OCI-LY1 (cell line): Measurements from ENCODE around the gene SMARCAL1.

Experiments used
- CTCF ChIP-seq: fragments of 200-600 bp; sonication (generic), shearing (Covaris generic); IDR thresholded peaks from 2 replicates; pipeline ENCODE4 v1.5.1; 2017; ENCODE audit warnings: mild to moderate bottlenecking, antibody characterized with exemption, low read length, moderate library complexity, mixed read lengths
- EZH2 ChIP-seq: fragments of 200-600 bp; sonication (generic), shearing (Covaris generic); IDR thresholded peaks from 2 replicates; pipeline ENCODE4 v1.8.0; 2017; ENCODE audit warnings: borderline replicate concordance, mixed run types, mild to moderate bottlenecking, antibody characterized with exemption, low read length, moderate library complexity, mixed read lengths

- no peak for TF ChIP-seq CTCF
- no peak for TF ChIP-seq EZH2
Observed at GRCh38 chr2:216431531-216431856, 19.2 kb downstream of the SMARCAL1 start.
